ENCODE measurements around the gene PODN.

The PODN gene

DNA sequence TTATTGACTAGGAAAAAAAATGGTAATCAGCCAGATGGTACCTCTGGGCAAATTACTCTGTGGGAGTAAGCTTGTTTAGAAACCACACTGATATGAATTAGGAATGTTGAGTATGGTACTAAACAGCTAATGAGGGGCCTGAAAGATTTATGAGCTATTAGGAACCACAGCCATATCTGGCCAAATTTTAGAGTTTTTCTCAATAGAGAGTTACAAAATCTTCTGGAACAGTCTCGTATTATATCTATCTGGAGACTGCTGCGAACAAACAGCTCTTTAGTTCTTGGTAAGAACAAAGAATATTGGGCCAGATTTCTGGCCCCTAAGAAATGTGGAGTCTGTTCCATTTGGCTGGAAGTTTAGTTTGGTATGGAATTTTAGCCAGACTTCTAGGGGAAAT lies 4.9 kb upstream of the PODN start:
- peak in 1 of 2 experiments; percentile 35 for DNase-seq

DNA sequence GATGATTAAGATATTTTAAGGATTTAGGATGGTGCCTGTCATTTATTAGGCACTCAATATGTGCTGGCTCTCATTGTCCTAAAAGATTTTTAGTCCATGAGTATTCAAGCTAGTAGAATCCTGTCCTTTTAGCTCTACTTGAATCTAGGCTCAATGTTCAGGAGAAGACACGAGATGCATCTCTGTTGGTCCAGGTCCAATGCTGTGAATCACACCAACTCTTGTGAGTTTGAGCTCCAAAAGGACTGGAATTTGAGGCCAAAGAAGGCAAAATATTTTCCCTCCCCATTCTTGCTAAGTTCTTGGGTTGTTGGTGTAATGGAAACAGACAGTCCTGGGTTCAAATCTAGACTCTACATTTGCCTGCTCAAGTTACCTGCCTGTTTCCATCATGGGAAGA lies 1.4 kb upstream of the PODN start:
- no peak for DNase-seq

DNA sequence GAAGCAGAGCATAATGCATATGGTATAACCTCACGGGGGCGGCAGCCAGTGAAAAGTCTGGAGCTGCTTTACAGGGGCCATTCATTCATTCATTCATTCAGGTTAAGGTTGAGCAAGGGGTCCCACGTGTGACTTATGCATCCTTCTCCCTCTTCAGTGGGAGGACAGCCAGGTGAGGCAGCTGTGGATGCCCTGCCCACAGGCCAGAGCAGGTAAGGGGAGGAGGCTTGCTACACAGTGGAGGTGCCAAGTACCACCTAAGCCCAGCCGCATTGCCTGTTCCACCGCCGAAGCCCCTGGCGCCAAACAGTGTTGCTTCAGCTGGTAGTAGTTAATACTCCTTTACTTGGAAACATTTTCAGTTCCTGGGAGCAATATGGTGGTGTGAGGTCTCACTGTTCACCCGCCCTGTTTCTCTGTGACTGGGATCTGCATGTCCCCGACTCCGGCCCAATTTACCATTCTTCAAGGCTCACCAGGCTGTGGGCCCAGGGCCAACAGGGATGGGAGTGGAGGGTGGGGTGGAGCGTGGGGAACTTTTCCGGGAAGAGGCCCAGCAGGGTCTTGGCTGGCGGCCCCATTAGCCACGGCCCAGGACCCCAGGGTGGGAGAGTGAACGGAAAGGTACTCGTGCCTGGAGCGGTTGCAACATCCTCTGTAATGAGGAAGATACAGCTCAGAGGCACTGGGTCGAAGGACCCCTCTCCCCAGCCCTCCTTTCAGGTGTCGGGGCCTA lies 722 bp upstream of the PODN start:
- no peak for DNase-seq

DNA sequence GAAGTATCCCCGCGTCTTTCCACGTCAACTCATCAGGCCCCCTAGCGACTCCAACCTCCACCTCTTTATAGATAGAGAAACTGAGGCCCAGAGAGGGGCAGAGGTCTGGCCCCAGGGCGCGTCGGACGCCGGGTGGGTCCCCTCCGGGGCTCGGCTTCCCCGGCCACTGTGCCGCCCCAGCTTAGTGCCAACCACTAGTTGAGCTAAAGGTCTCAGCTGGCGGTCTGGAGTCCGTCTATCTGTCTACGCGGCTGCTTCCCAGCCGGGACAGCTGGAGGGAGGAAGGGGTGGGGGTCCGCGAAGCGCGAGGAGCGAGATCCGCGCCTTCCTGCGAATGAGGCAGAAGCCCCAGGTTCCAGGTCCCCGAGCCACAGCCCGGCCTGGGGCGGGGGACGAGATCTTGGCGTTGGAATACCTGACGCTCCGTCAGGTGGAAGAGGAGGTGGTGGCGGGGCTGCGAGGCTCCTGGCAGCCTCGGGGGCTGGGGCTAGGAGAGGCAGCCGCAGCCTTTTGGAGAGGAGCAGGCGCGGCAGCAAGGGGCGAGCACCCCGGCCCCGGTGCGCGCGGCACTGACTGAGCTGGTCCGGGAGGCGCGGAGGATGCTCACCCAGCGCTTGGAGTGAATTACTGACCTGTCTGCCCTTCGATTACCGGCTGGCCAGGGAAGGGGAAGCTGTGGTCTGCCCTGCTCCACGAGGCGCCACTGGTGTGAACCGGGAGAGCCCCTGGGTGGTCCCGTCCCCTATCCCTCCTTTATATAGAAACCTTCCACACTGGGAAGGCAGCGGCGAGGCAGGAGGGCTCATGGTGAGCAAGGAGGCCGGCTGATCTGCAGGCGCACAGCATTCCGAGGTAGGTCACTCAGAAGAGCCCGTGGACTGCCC lies 937 bp downstream of the PODN start:
- DNase-seq = no peak

DNA sequence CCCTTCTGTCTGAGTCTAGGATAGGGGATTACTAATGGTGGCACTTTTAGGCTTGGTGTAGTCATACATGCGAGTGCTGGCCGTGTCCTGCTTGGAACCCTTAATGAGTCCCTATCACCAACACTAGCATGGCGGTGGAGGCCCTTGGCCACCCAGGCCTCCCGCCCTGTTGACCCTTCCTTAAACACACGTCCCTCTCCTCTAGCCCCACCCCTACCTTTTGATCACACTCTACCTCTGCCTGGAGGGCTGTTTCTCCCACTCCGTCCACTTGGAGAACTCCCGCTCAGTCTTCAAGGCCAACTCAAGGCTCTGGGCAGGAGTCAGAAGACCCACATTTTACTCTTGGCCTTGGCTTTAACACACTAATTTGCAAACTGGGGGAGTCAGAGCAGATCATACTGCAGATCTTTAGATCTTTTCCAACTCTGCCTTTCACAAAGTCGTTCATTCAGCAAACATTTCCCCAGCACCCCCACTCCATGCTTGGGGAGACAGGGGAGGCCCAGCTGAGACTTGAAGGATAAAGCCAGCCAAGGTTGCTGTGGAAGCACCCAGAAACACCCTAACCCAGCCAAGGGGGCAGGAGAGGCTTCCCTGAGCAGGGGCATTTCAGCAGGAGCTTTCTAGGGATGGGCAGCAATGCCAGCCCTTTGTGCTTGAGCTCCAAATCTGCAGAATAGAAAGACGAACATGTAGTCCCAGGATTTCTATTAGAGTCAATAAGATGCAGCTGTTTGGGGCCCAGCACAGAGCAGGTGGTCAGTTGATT lies 1.9 kb downstream of the PODN start:
- no peak for DNase-seq

DNA sequence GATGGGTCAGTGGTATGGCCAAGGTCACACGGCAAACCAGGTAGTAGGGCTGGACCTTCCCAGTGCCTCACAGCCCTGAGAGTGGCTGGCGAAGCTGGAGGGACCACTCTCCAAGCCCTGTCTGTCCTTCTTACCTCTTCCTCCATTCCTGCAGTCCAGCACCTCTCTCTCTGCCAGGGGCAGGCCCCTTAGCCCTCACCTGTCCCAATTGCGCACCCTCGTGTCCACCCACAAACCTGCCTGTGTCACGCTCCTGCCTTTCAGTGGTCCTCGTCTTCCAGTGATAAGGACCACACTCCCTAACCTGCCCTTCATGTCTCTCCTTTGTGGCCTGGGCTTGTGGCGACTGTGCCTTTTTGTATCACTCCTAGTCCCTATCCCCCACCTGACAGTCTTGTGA lies 3.4 kb downstream of the PODN start:
- DNase-seq = no peak

DNA sequence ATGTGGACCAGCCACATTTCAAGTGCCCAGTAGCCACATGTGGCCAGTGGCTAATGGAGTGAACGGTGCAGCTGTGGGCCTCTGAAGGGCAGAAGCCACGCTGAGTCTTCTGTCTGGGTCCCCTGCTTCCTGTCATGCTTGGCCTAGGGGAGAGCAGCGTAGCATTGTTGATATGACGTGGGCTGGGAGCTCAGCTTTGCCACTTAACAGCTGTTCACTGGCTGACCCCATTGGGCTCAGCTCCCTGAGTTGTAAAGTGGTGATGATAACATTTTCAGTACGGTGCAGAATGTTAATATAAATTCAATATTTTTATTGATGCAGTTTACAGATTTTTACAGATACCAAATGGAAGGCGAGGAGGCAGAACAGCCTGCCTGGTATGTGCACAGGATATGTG lies 4.5 kb downstream of the PODN start:
- DNase-seq = no peak

DNA sequence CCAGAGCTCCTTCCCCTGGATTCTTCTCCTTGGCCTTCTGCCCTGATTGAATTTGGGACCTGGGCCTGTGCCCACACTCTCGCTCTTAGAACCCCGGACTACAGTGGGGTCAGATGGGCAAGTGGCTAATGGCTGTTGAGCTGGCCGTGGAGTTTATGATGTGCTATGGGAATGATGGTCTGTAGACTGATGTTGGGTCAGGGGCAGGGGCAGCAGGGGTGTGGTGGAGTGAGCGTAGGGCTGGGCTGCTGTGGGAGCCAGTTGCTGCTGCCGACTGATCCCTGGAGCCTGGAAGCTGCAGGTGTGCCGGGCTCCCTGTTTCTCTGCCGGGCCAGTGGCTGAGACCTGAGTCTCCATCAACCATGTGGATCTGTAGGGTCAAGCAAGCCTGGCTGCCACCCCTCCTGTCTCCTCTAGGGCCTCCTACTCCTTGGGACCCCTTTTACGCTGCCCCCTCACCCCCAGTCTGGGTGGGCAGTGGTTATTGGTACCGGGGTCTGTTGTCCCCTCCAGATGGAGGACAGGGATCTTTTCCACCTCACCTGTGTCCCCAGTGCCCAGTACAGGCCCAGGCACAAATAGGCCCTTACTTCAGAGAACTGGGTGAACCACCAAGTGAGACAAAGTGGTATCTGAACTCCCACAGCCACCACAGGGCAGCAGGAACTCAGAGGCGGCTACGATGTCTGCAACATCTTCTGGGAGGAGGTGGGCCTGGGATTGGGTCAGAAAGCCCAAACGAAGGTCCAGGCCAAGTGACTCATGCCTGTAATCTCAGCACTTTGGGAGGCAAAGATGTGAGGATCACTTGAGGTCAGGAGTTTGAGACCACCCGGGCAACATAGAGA lies 5.1 kb downstream of the PODN start:
- DNase-seq = no peak

DNA sequence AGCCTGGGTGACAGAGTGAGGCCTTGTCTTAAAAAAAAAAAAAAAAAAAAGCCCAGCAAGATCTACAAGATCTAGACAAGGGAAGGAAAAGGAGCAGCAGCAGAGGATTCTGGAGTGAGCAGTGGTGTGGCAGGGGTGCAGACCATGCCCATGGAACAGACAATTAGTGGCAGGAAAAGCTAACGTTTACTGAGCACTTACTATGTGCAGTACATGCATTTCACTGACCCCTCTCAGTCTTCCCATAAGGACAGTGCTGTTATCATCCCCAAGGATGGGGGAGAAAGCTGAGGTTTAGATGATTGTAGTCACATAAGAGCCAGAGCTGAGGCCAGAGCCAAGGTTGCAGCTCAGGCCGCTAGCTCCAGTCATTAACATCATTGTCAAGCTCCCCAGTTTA lies 5.9 kb downstream of the PODN start:
- no peak for DNase-seq

DNA sequence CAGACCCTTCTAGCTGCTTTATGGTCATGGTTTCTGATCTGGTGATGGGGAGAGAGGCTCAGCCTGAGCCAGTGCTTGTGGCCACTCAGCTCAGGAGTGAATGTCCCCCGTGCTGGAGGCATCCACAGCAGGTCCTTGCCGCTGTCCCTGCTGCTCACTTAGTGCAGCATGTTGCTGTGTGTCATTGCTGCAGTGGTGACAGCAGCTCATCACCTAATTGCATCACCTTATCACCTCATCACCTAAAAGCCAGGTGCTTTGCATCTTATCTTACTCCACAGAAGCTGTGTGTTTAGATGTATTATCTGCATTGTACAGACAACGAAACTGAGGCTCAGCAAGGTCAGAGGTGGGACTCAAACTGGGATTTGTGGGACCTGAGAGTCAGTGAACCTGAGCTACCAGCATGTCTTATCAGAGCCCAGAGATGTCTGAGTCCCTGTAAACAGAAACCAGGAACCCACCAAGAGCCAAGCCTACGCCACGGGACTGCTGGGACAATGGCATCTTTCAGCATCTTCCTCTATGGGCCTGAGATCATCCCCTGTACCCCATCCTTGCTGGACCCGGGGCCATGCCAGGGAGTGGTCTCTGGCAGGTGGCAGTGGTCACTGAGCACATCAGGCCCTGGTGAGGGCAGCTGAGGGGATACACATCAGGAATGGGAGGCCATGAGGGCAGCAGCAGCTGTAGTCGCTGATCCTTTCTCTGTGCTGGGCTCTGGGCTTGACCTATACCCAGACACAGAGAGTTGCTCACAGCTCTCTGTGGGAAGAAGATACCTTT lies 6.5 kb downstream of the PODN start:
- DNase-seq = no peak

DNA sequence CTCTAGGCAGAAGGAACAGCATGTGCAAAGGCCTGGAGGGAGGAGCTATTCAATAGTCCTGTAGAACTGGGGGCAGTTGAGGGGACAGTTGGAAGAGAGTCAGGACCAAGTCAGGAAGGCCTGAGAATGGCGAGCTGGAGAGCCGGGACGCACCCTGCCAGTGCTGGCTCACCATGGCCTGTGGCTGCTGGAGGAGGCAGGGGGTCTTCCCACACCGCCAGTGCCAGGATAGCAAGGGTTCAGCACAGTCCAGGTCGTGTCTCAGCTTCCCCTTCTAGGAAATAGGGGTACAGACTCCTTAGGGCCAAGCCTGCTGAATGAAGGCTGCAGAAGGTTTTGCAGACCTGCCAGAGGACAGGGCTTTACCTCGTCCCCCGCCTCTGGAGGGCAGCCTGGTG lies 7.3 kb downstream of the PODN start:
- DNase-seq = no peak

DNA sequence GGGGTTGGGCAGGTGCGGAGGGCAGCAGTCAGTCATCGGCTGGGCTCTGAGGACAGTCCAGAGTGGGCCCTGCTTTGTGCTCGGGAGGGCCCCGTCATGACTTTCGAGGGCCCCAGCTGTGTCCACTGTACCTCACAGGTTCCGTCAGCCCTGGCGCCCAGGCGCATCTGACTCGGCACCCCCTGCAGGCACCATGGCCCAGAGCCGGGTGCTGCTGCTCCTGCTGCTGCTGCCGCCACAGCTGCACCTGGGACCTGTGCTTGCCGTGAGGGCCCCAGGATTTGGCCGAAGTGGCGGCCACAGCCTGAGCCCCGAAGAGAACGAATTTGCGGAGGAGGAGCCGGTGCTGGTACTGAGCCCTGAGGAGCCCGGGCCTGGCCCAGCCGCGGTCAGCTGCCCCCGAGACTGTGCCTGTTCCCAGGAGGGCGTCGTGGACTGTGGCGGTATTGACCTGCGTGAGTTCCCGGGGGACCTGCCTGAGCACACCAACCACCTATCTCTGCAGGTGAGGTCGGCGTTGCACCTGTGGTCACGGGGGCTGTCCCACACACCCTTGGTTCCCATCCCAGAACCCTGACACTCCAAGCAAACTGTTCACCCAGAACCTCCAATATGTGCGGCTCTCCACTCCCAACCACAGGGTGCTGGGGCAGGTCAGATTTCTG lies 7.8 kb downstream of the PODN start:
- DNase-seq = no peak

DNA sequence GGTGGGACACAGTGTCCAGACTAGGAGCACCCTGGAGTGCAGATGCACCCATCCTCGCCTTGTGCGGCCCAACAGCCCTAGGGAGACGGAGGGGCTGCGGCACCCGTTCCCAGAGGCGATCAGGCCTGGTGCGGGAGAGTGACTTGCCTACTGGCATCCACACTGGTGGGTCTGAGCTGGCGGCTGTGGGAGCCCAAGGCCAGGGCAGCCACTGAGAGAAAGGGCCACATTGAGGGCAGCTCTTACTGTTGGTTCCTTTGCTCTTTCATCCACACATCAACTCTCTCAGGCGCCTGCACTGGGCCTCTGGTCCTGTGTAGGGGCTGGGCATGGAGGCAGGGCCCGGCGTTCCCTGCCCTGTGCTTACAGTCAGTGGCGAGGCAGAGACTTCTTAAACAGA lies 8.6 kb downstream of the PODN start:
- DNase-seq = no peak

DNA sequence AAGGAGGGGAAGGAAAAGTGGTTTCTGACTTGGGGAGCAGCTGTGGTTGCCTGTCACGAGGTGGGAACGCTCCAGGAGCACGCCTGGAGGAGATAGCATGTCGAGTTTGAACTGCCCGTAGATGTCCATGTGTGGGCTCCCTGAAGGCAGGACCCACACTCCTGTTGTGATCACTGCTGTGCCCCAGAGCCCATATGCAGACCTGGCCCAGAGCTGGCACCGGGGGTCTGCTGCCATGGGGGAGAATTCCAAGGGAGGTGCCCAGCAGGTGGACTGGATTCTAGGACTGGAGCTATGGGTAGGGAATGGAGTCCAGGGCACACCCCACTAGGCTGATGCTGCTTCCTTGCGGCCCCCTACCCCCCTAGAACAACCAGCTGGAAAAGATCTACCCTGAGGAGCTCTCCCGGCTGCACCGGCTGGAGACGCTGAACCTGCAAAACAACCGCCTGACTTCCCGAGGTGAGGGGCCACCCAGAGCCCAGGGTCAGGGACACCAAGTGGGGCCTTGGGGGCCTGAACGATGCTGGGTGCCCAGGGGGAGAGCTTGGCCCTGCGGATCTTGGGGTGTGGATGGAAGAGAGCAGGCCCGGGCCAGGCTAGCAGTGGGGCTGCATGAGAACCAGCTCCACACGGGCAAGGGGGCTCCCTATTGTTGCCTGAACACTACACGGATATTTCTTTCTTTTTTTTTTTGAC lies 9.3 kb downstream of the PODN start:
- no peak for DNase-seq

DNA sequence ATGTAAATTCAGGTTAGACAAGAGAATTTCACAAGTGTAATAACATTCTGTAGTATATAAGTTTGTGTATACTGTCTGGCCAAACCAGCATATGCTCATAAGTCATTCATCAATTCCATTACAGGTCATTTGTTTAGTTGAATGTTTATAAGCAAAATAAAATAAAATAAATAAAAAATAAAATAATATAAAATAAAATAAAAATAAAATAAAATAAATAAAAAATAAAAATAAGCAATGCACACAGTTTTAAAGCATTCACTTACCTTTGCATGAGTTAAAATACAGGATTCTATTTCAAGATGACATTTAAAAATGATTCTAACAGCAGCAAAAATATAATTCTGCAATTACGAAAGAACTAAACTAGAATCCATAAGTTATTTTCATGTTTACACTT lies 9.9 kb downstream of the PODN start:
- DNase-seq = no peak

DNA sequence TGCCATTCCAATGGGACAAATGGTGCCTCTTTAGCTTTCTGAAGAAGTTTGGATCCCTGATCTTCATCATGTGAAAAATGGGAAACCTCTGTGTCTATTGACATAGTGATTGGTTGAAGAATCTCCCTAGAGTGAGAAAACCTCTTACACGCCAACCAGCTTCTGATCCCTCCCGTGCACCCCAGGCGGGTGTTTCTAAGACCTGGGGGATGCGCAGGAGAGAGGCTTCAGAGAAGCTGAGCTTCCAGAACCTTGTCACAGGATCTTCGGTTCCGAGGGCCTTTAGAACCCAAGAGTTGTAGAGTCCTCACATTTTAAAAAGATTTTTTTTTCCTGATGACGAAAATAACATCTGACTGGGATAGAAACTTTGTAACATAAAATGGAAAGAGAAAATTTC lies 11.3 kb downstream of the PODN start:
- DNase-seq = peak in 1 of 2 experiments; percentile 6

DNA sequence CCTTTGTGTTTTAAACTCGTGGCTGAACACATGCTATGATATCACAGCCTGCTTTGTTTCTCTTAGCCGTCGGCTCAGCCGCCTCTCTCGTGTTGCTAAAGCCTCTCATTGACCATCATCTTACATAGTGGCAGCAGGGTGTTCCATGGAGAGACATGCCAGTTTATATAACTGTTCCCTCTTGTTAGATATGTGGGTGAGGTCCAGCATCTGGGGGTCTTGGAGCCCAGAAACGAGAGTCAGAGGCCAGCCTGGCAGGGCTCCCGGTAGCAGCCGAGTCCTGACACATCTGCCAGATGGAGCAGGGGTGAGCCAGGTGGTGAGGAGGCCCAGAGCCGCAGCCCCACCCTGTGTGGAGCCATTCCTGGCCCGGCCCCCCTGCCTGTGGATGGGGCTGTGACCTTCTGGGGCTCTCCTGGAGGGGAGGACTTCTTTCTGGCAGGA lies 11.9 kb downstream of the PODN start:
- peak; percentile 68 to 85 for DNase-seq

DNA sequence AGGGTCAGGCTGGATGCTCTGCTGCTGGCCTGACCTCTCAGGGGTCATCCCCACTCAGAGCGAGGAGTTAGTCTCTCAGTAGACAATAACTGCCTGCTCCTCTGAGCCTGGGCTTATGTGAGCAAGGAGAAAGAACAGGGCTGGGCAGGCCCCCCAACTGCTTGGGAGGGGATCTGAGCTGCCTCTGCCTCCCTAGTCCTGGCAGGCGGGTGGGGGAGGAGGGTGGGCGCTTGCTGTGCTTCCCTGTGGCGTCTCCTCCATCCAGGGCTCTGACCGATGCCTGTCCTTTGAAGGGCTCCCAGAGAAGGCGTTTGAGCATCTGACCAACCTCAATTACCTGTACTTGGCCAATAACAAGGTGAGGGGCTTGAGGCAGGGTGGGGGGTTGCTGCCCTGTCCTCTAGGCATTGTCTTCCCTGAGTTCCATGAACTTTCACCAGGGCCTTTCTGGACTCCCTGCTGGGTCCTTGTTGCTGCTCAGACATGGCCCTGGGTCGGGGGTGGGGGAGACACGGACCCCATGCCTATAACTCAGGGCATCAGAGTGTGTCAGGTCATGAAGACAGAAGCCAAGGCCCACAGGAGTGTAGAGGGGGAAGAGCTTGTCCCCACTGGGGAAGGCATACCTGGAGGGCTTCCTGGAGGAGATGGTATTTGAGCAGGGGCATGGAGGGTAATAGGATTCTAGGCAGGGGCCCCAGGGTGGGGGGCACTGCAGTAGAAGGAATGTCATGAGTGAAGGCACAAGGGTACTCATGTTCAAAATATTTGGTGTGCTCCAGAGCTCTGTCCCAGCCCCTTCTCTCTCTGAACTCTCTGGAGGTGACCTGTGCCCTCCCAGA lies 12.5 kb downstream of the PODN start:
- DNase-seq = no peak

DNA sequence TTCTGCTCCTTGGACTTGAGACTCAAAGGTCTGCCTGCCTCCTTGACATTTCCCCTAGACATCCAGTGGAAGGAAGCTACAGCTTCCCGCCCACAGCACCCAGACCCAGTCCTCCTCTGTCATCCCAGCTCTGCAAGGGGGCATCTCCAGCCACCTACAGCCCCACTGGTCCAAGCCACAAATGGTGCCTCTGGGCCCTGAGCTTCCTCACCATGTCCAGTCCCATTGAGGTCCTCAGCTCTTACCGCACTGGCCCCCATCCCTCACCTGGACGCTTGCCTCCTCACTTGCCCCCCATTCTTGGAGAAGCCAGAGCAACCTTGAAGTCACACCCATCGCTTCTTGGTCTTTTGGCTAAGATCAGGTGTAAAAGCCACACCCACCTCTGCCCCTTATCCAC lies 13.2 kb downstream of the PODN start:
- DNase-seq = no peak

DNA sequence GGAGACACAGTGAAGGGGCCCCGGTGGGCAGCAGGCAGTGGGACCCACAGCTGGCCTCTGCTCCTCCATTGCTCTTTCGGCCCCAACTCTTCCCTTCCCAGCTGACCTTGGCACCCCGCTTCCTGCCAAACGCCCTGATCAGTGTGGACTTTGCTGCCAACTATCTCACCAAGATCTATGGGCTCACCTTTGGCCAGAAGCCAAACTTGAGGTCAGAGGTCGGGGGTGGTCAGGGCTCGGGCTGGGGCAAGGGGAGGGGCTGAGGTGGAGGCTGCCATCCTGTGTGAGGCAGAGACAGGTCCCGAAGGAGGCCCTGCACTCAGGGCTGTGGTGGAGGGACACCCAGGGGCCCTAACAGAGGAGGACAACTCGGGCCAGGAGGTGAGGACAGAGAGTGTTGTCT lies 13.7 kb downstream of the PODN start:
- no peak for DNase-seq
